Raji (cell line): Measurements from ENCODE around the gene GLRX5.

Source experiments
- POLR2A ChIP-seq: IDR thresholded peaks from 2 replicates; pipeline ENCODE4 v1.6.1; 2011; ENCODE audit warnings: low read depth, low read length, control low read depth; ENCODE audit not compliant: insufficient read depth

GLRX5 gene

GRCh38 chr14:95495538-95496025 lies 39.3 kb upstream of the GLRX5 start:
- TF ChIP-seq POLR2A, result peak; percentile 55; the same call in 1 of the 2 replicates

GRCh38 chr14:95496111-95496681 lies 38.7 kb upstream of the GLRX5 start:
- TF ChIP-seq POLR2A, result no peak

GRCh38 chr14:95496690-95497259 lies 38.1 kb upstream of the GLRX5 start:
- TF ChIP-seq POLR2A, result no peak

- TF ChIP-seq POLR2A, result no peak
Measured at GRCh38 chr14:95497561-95498011, 37.3 kb upstream of the GLRX5 start.

- no peak for TF ChIP-seq POLR2A
Measured at GRCh38 chr14:95498622-95499353, 36.1 kb upstream of the GLRX5 start.

GRCh38 chr14:95499354-95499750 lies 35.5 kb upstream of the GLRX5 start:
- TF ChIP-seq POLR2A, result no peak

- no peak for TF ChIP-seq POLR2A
Measured at GRCh38 chr14:95500201-95500681, 34.6 kb upstream of the GLRX5 start.

- no peak for TF ChIP-seq POLR2A
Measured at GRCh38 chr14:95500772-95501401, 34.0 kb upstream of the GLRX5 start.

- no peak for TF ChIP-seq POLR2A
Measured at GRCh38 chr14:95502381-95502950, 32.4 kb upstream of the GLRX5 start.

- TF ChIP-seq POLR2A, result no peak
Measured at GRCh38 chr14:95503365-95504134, 31.3 kb upstream of the GLRX5 start.

GRCh38 chr14:95504135-95505029 lies 30.5 kb upstream of the GLRX5 start:
- no peak for TF ChIP-seq POLR2A

- TF ChIP-seq POLR2A, result no peak
Measured at GRCh38 chr14:95505030-95505589, 29.7 kb upstream of the GLRX5 start.

GRCh38 chr14:95507174-95507573 lies 27.7 kb upstream of the GLRX5 start:
- no peak for TF ChIP-seq POLR2A
